HepG2 (cell line): ENCODE data around the gene RASGRP1.

Experiments used
- EZH2 ChIP-seq: conservative IDR thresholded peaks from 2 replicates; pipeline ENCODE4 v1.6.1; 2012; ENCODE audit warnings: mild to moderate bottlenecking, low read depth, low read length, moderate library complexity
- GATA4 ChIP-seq: sonication (generic); IDR thresholded peaks from 2 replicates; pipeline ENCODE4 v1.6.1; 2016; ENCODE audit warnings: antibody characterized with exemption, low read depth, borderline replicate concordance
- MXI1 ChIP-seq: IDR thresholded peaks from 3 replicates; pipeline ENCODE4 v1.6.1; 2012; ENCODE audit warnings: low read depth, low read length, inconsistent platforms, borderline replicate concordance
- REPIN1 ChIP-seq: sonication (generic); formaldehyde crosslinking; IDR thresholded peaks from 2 replicates; pipeline ENCODE4 v1.8.0; 2022; ENCODE audit warnings: missing genetic modification reagents, low read depth, mild to moderate bottlenecking, borderline replicate concordance
- SIN3A ChIP-seq: IDR thresholded peaks from 2 replicates; pipeline ENCODE4 v1.6.1; 2011; ENCODE audit warnings: low read depth, mild to moderate bottlenecking, control low read depth, low read length, borderline replicate concordance
- SP1 ChIP-seq, 2 experiments: fragments of 450-650 bp in 1 of 2; sonication (generic) in 1 of 2; formaldehyde crosslinking in 1 of 2; IDR thresholded peaks; 2 replicates each; pipeline versions ENCODE4 v1.4.0 to v1.6.1; 2016 to 2020; ENCODE audit warnings: missing genetic modification reagents in 1 of 2
- ZHX1 ChIP-seq: sonication (generic); formaldehyde crosslinking; IDR thresholded peaks from 2 replicates; pipeline ENCODE4 v1.8.1; 2022; ENCODE audit warnings: low read depth, mild to moderate bottlenecking, missing genetic modification reagents
- ZNF644 ChIP-seq: IDR thresholded peaks from 2 replicates; pipeline ENCODE4 v1.6.1; 2016; ENCODE audit warnings: low read depth
- ZXDC ChIP-seq: sonication (generic); formaldehyde crosslinking; IDR thresholded peaks from 2 replicates; pipeline ENCODE4 v1.5.0; 2020; ENCODE audit warnings: mild to moderate bottlenecking, missing genetic modification reagents

GRCh38 chr15:38540510-38540909 lies 24.1 kb downstream of the RASGRP1 start:
- TF ChIP-seq EZH2 (no peak), ZXDC (no peak), REPIN1 (CRISPR knock-in tag) (no peak), ZHX1 (CRISPR knock-in tag) (no peak), SP1 (IDR thresholded peaks at IDR 0.05) (no peak), SP1 (CRISPR knock-in tag; IDR thresholded peaks at IDR 0.05) (no peak), SIN3A (no peak), ZNF644 (CRISPR knock-in tag) (no peak), MXI1 (no peak), GATA4 (no peak)
